Pulmonary artery endothelial cell (primary cell): Measurements from ENCODE around the gene PABPN1L. TPM values are rescaled to one million over a fixed set of nuclear protein-coding genes. Genes with fewer than 3 reads are reported as not detected.

Experiments
- total RNA-seq: library from RNA; depleted of rRNA; stranded (reverse); fragments of >200 nt; gene quantifications from 2 replicates; pipeline ENCODE4 v1.2.3, GENCODE V29; 2014

PABPN1L gene
- total RNA-seq, 1 donor from 2014 or later: not detected

Other genes starting within 250 kb of the PABPN1L start
- gene IL17C, start 228.1 kb downstream of the PABPN1L start, total RNA-seq: not detected in 2 replicates
- 20.8 and 34.5 TPM in 2 replicates for gene CYBA, start 215.6 kb downstream of the PABPN1L start, total RNA-seq
- gene MVD, start 203.6 kb downstream of the PABPN1L start, total RNA-seq: 67.3 and 78.5 TPM in 2 replicates
- gene SNAI3, start 180.2 kb downstream of the PABPN1L start, total RNA-seq: 0.14 and 0.33 TPM in 2 replicates
- 13.4 and 20.8 TPM in 2 replicates for gene RNF166, start 160.3 kb downstream of the PABPN1L start, total RNA-seq
- gene CTU2, start 160.2 kb downstream of the PABPN1L start, total RNA-seq: 29.6 and 33.6 TPM in 2 replicates
- 254 and 312 TPM in 2 replicates for gene PIEZO1, start 81.4 kb downstream of the PABPN1L start, total RNA-seq
- gene CDT1, start 62.9 kb downstream of the PABPN1L start, total RNA-seq: 9.4 and 9.9 TPM in 2 replicates
- 104 and 142 TPM in 2 replicates for gene APRT, start 54.7 kb downstream of the PABPN1L start, total RNA-seq
- 16.8 and 21.9 TPM in 2 replicates for gene GALNS, start 9.7 kb downstream of the PABPN1L start, total RNA-seq
- gene TRAPPC2L, start 9.5 kb downstream of the PABPN1L start, total RNA-seq: 44.6 and 62.0 TPM in 2 replicates
- not detected in 2 replicates for gene CBFA2T3, start 110.5 kb upstream of the PABPN1L start, total RNA-seq
- gene ACSF3, start 227.2 kb upstream of the PABPN1L start, total RNA-seq: 27.5 and 32.2 TPM in 2 replicates